ENCODE measurements around the gene SPAG16.

GRCh38 chr2:213787869-213788268 is 503.6 kb downstream of the SPAG16 start:
- TF ChIP-seq CTCF (IDR thresholded peaks at IDR 0.05 in 8 of 11, conservative IDR thresholded peaks at IDR 0.05 in 3 of 11): no peak
- no peak for TF ChIP-seq POLR2A (IDR thresholded peaks at IDR 0.05)
- TF ChIP-seq POLR2AphosphoS5 (IDR thresholded peaks at IDR 0.05): no peak

All from spleen (tissue), 7 donors.